HL-60 (cell line): ENCODE data around the gene CUL2.

ENCODE experiments used
- DNase-seq, 2 experiments: peaks; one replicate each; pipeline ENCODE4 v3.0.0-alpha.2; 2010 to 2020; ENCODE audit warnings: low read depth in 1 of 2, low spot score in 1 of 2
- H3K27ac ChIP-seq: fragments of 250-450 bp; sonication (Bioruptor Pico); replicated peaks from 2 replicates; pipeline ENCODE4 v1.5.1; 2020; ENCODE audit warnings: mild to moderate bottlenecking, moderate library complexity
- H3K27me3 ChIP-seq: fragments of 250-450 bp; sonication (Bioruptor Pico); 2 replicates; pipeline ENCODE4 v1.5.1; 2021; ENCODE audit warnings: mild to moderate bottlenecking, moderate library complexity; ENCODE audit not compliant: insufficient read depth, poor library complexity, severe bottlenecking
- H3K4me3 ChIP-seq: replicated peaks from 2 replicates; pipeline ENCODE4 v1.5.1; 2011; ENCODE audit warnings: mild to moderate bottlenecking, control low read depth, low read length; ENCODE audit not compliant: insufficient read depth
- CTCF ChIP-seq: IDR thresholded peaks from one replicate; pipeline ENCODE4 v1.5.1; 2011; ENCODE audit warnings: low read length, control low read depth, inconsistent platforms; ENCODE audit not compliant: insufficient read depth
- GABPA ChIP-seq: IDR thresholded peaks from 2 replicates; pipeline ENCODE4 v1.6.1; 2012; ENCODE audit warnings: low read depth
- POLR2AphosphoS5 ChIP-seq: IDR thresholded peaks from 2 replicates; pipeline ENCODE4 v1.6.1; 2012; ENCODE audit warnings: low read depth
- REST ChIP-seq: IDR thresholded peaks from 2 replicates; pipeline ENCODE4 v1.6.1; 2012; ENCODE audit warnings: low read depth; ENCODE audit not compliant: insufficient replicate concordance
- SPI1 ChIP-seq: IDR thresholded peaks from 2 replicates; pipeline ENCODE4 v1.6.1; 2012; ENCODE audit warnings: low read depth, mild to moderate bottlenecking, borderline replicate concordance
- microRNA-seq: library from miRNA; unstranded; fragments of <30 nt; microRNA quantifications from one replicate; pipeline ENCODE4, GENCODE V29; 2018

CUL2 gene

GRCh38 chr10:34960983-34961382 lies 129.2 kb downstream of the CUL2 start:
- no peak for TF ChIP-seq GABPA
- no peak for TF ChIP-seq POLR2AphosphoS5
- no peak for TF ChIP-seq CTCF
- no peak for TF ChIP-seq REST
- no peak for TF ChIP-seq SPI1
- DNase-seq = no peak
- Histone ChIP-seq H3K27me3 (no peaks in the 10 kb centered on the region), H3K27ac (no peak overlapping the region), H3K4me3 (no peak overlapping the region)

GRCh38 chr10:34959786-34960185 lies 130.4 kb downstream of the CUL2 start:
- H3K4me3 ChIP-seq = no peak overlapping the region
- TF ChIP-seq POLR2AphosphoS5 (no peak), SPI1 (peak; percentile 83)
- H3K27ac ChIP-seq = no peak overlapping the region
- peak in 1 of 2 experiments; percentile 18 for DNase-seq
- no peaks in the 10 kb centered on the region for H3K27me3 ChIP-seq

- H3K27ac ChIP-seq = no peak overlapping the region
- no peaks in the 10 kb centered on the region for H3K27me3 ChIP-seq
- H3K4me3 ChIP-seq = no peak overlapping the region
- DNase-seq = no peak
- TF ChIP-seq POLR2AphosphoS5 = no peak
- TF ChIP-seq GABPA = no peak
- no peak for TF ChIP-seq SPI1
- TF ChIP-seq REST = no peak
- no peak for TF ChIP-seq CTCF
Measured at GRCh38 chr10:34959321-34959720, 130.8 kb downstream of the CUL2 start.

Small RNA genes within 50 kb of the gene (microRNA-seq; reads per million reads assigned to microRNA genes)
- gene MIR3611 = 16.9 reads per million, percentile 43 among the genes with 10 or more reads in this experiment
